Effector memory CD8-positive, alpha-beta T cell (primary cell): ENCODE measurements around the gene SLC34A1.
A peak's percentile ranks its signal among the peaks of the same experiment; 100 is the strongest.

Experiments
- ATAC-seq: fragments of 150-1000 bp; cut with Tn5 transposase; replicated peaks from 2 replicates; pipeline ENCODE4 v1.10.0; 2021; ENCODE audit warnings: mild to moderate bottlenecking, moderate library complexity
- DNase-seq, 3 experiments: peaks; one replicate each; pipeline ENCODE4 v3.0.0; 2021
- H3K27ac Mint-ChIP-seq, 2 donors: one replicate each; pipeline ENCODE4 v1.8.0; 2022; ENCODE audit warnings: mild to moderate bottlenecking in 2 of 2, mixed read lengths in 2 of 2, moderate library complexity in 2 of 2
- H3K27me3 Mint-ChIP-seq, 2 donors: one replicate each; pipeline ENCODE4 v1.8.0; 2022; ENCODE audit warnings: mixed read lengths in 2 of 2
- H3K36me3 Mint-ChIP-seq: one replicate; pipeline ENCODE4 v1.8.0; 2022; ENCODE audit warnings: mild to moderate bottlenecking, moderate library complexity, mixed read lengths; ENCODE audit not compliant: insufficient read depth
- H3K4me1 Mint-ChIP-seq, 2 donors: one replicate each; pipeline ENCODE4 v1.8.0; 2022; ENCODE audit warnings: low read depth in 2 of 2, mixed read lengths in 2 of 2
- H3K4me3 Mint-ChIP-seq, 2 donors: one replicate each; pipeline ENCODE4 v1.8.0; 2022; ENCODE audit warnings: mild to moderate bottlenecking in 2 of 2, mixed read lengths in 2 of 2, moderate library complexity in 2 of 2
- H3K9me3 Mint-ChIP-seq, 2 donors: one replicate each; pipeline ENCODE4 v1.8.0; 2022; ENCODE audit warnings: mixed read lengths in 2 of 2

Gene SLC34A1

GRCh38 chr5:177376107-177376506, 8.1 kb upstream of the SLC34A1 start:
- Mint-ChIP-seq H3K27ac (peak overlapping the region; percentile 41 to 78), H3K27me3 (no peaks in the 10 kb centered on the region), H3K4me3 (no peak overlapping the region), H3K9me3 (no peaks in the 10 kb centered on the region), H3K36me3 (peaks cover 28% of the 10 kb centered on the region), H3K4me1 (peaks cover 33 to 39% of the 10 kb centered on the region in 2 donors)
- ATAC-seq (no peak), DNase-seq (no peak)

GRCh38 chr5:177377851-177378776, 6.1 kb upstream of the SLC34A1 start:
- Mint-ChIP-seq H3K4me3 (no peak overlapping the region), H3K9me3 (no peaks in the 10 kb centered on the region), H3K36me3 (peaks cover 12% of the 10 kb centered on the region), H3K27me3 (no peaks in the 10 kb centered on the region), H3K27ac (no peak overlapping the region), H3K4me1 (peaks cover 13 to 25% of the 10 kb centered on the region in 2 donors)
- ATAC-seq: no peak
- DNase-seq: no peak

GRCh38 chr5:177378884-177379883, 5.0 kb upstream of the SLC34A1 start:
- no peak for DNase-seq
- Mint-ChIP-seq H3K4me1 (peaks cover 11 to 21% of the 10 kb centered on the region in 2 donors), H3K4me3 (peak overlapping the region in 1 of 2 donors; percentile 8), H3K27me3 (no peaks in the 10 kb centered on the region), H3K27ac (peak overlapping the region; percentile 19 to 52), H3K9me3 (no peaks in the 10 kb centered on the region), H3K36me3 (peaks cover 9% of the 10 kb centered on the region)
- peak; percentile 54 for ATAC-seq

- Mint-ChIP-seq H3K4me1 (peaks cover 16 to 20% of the 10 kb centered on the region in 2 donors), H3K36me3 (peaks cover 4% of the 10 kb centered on the region), H3K27me3 (no peaks in the 10 kb centered on the region), H3K27ac (peak overlapping the region in 1 of 2 donors; percentile 38), H3K4me3 (no peak overlapping the region), H3K9me3 (no peaks in the 10 kb centered on the region)
- ATAC-seq (no peak), DNase-seq (no peak)
These were observed 3.5 kb upstream of the SLC34A1 start for GRCh38 chr5:177380805-177381126.

- ATAC-seq (no peak), DNase-seq (no peak)
- no peaks in the 10 kb centered on the region for H3K9me3 Mint-ChIP-seq
- H3K4me3 Mint-ChIP-seq: no peak overlapping the region
- H3K27ac Mint-ChIP-seq: no peak overlapping the region
- H3K36me3 Mint-ChIP-seq: peaks cover 4% of the 10 kb centered on the region
- peaks cover 16 to 20% of the 10 kb centered on the region in 2 donors for H3K4me1 Mint-ChIP-seq
- no peaks in the 10 kb centered on the region for H3K27me3 Mint-ChIP-seq
These were observed 1.7 kb upstream of the SLC34A1 start for GRCh38 chr5:177382423-177383029.

- Mint-ChIP-seq H3K4me1 (peaks cover 19 to 24% of the 10 kb centered on the region in 2 donors), H3K9me3 (no peaks in the 10 kb centered on the region), H3K27me3 (no peaks in the 10 kb centered on the region), H3K27ac (no peak overlapping the region), H3K36me3 (peaks cover 4% of the 10 kb centered on the region), H3K4me3 (no peak overlapping the region)
- ATAC-seq: no peak
- DNase-seq: no peak
These were observed 1.1 kb upstream of the SLC34A1 start for GRCh38 chr5:177383181-177383580.

- Mint-ChIP-seq H3K36me3 (no peaks in the 10 kb centered on the region), H3K4me1 (peaks cover 33 to 39% of the 10 kb centered on the region in 2 donors), H3K27ac (peak overlapping the region in 1 of 2 donors; percentile 84), H3K9me3 (no peaks in the 10 kb centered on the region), H3K27me3 (no peaks in the 10 kb centered on the region), H3K4me3 (peak overlapping the region; percentile 50 to 51)
- DNase-seq: no peak
- ATAC-seq: no peak
These were observed 1.5 kb downstream of the SLC34A1 start for GRCh38 chr5:177385720-177386119.

- no peak for ATAC-seq
- H3K4me3 Mint-ChIP-seq: no peak overlapping the region
- H3K27ac Mint-ChIP-seq: peak overlapping the region in 1 of 2 donors; percentile 24
- H3K36me3 Mint-ChIP-seq: no peaks in the 10 kb centered on the region
- H3K27me3 Mint-ChIP-seq: no peaks in the 10 kb centered on the region
- peaks cover 39 to 43% of the 10 kb centered on the region in 2 donors for H3K4me1 Mint-ChIP-seq
- DNase-seq: no peak
- H3K9me3 Mint-ChIP-seq: no peaks in the 10 kb centered on the region
These were observed 2.3 kb downstream of the SLC34A1 start for GRCh38 chr5:177386542-177386941.

- no peak for DNase-seq
- Mint-ChIP-seq H3K9me3 (no peaks in the 10 kb centered on the region), H3K36me3 (no peaks in the 10 kb centered on the region), H3K4me1 (peaks cover 39 to 44% of the 10 kb centered on the region in 2 donors), H3K27ac (peak overlapping the region in 1 of 2 donors; percentile 60), H3K27me3 (no peaks in the 10 kb centered on the region), H3K4me3 (peak overlapping the region in 1 of 2 donors; percentile 6)
- no peak for ATAC-seq
These were observed 3.2 kb downstream of the SLC34A1 start for GRCh38 chr5:177387405-177387804.

GRCh38 chr5:177388521-177389052, 4.4 kb downstream of the SLC34A1 start:
- DNase-seq (no peak), ATAC-seq (no peak)
- H3K4me3 Mint-ChIP-seq: peak overlapping the region; percentile 56 to 76
- H3K4me1 Mint-ChIP-seq: peaks cover 39 to 44% of the 10 kb centered on the region in 2 donors
- no peaks in the 10 kb centered on the region for H3K27me3 Mint-ChIP-seq
- peak overlapping the region; percentile 84 to 91 for H3K27ac Mint-ChIP-seq
- H3K9me3 Mint-ChIP-seq: no peaks in the 10 kb centered on the region
- H3K36me3 Mint-ChIP-seq: no peaks in the 10 kb centered on the region

- ATAC-seq: peak; percentile 79
These were observed 5.3 kb downstream of the SLC34A1 start for GRCh38 chr5:177389241-177390169.

More at GRCh38 chr5:177389241-177390169, 5.3 kb downstream of the SLC34A1 start:
- Mint-ChIP-seq H3K27me3 (no peaks in the 10 kb centered on the region), H3K9me3 (no peaks in the 10 kb centered on the region), H3K27ac (peak overlapping the region; percentile 84 to 91), H3K36me3 (no peaks in the 10 kb centered on the region), H3K4me3 (peak overlapping the region; percentile 56 to 76), H3K4me1 (peaks cover 39 to 41% of the 10 kb centered on the region in 2 donors)
- DNase-seq: peak; percentile 48 to 53 (median 53)
